Measurements from ENCODE around the gene LDLR. TPM values are rescaled to one million over a fixed set of nuclear protein-coding genes. Genes with fewer than 3 reads are reported as not detected.

LDLR gene
- total and polyA plus RNA-seq, 2 donors from 2014 or later = 17.6 to 42.4 TPM

- FAIRE-seq = no peak
- peaks cover 5 to 17% (median 13%) of the 10 kb centered on the region in 3 donors for H3K4me1 ChIP-seq (ENCODE audit: control insufficient read depth in 2 of 3, insufficient read depth in 2 of 3, low read depth in 1 of 3, low read length in 3 of 3)
- TF ChIP-seq, protein P1, sequence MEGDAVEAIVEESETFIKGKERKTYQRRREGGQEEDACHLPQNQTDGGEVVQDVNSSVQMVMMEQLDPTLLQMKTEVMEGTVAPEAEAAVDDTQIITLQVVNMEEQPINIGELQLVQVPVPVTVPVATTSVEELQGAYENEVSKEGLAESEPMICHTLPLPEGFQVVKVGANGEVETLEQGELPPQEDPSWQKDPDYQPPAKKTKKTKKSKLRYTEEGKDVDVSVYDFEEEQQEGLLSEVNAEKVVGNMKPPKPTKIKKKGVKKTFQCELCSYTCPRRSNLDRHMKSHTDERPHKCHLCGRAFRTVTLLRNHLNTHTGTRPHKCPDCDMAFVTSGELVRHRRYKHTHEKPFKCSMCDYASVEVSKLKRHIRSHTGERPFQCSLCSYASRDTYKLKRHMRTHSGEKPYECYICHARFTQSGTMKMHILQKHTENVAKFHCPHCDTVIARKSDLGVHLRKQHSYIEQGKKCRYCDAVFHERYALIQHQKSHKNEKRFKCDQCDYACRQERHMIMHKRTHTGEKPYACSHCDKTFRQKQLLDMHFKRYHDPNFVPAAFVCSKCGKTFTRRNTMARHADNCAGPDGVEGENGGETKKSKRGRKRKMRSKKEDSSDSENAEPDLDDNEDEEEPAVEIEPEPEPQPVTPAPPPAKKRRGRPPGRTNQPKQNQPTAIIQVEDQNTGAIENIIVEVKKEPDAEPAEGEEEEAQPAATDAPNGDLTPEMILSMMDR (IDR thresholded peaks at IDR 0.05; ENCODE audit: borderline replicate concordance, extremely low read depth, insufficient read depth) = no peak
These were observed 2.5 kb downstream of the LDLR start for GRCh38 chr19:11091703-11092153.

GRCh38 chr19:11092181-11092538 lies 2.9 kb downstream of the LDLR start:
- FAIRE-seq = no peak

More at GRCh38 chr19:11091703-11092153, 2.5 kb downstream of the LDLR start:
- H3K9me3 ChIP-seq (ENCODE audit: control insufficient read depth in 2 of 3, insufficient read depth in 1 of 3, low read length in 3 of 3) = no peaks in the 10 kb centered on the region
- H3K4me3 ChIP-seq (ENCODE audit: low read length in 3 of 3) = peak overlapping the region; percentile 12 to 82 (median 57)
- peak in 3 of 5 donors; percentile 26 to 76 (median 55) for DNase-seq
- H3K27me3 ChIP-seq (ENCODE audit: control insufficient read depth, insufficient read depth, low read length) = no peaks in the 10 kb centered on the region
- intact Hi-C loops (cut with DNase I) = no loop called here
- peak overlapping the region; percentile 99 for H3K27ac ChIP-seq (ENCODE audit: low read depth in 2 of 2, low read length in 2 of 2)
- H3K36me3 ChIP-seq (ENCODE audit: control insufficient read depth in 2 of 3, insufficient read depth in 3 of 3, low read length in 3 of 3) = no peaks in the 10 kb centered on the region
- H3K9ac ChIP-seq (ENCODE audit: low read length in 3 of 3) = peak overlapping the region in 2 of 3 donors; percentile 63 to 99

GRCh38 chr19:11093689-11094238 lies 4.5 kb downstream of the LDLR start:
- DNase-seq = no peak
- peak overlapping the region; percentile 57 to 64 for H3K27ac ChIP-seq (ENCODE audit: low read depth in 2 of 2, low read length in 2 of 2)
- H3K4me1 ChIP-seq (ENCODE audit: control insufficient read depth in 2 of 3, insufficient read depth in 2 of 3, low read depth in 1 of 3, low read length in 3 of 3) = peaks cover 5 to 13% (median 11%) of the 10 kb centered on the region in 3 donors

More at GRCh38 chr19:11092181-11092538, 2.9 kb downstream of the LDLR start:
- DNase-seq = peak in 1 of 5 donors; percentile 31
- Histone ChIP-seq H3K27me3 (ENCODE audit: control insufficient read depth, insufficient read depth, low read length) (no peaks in the 10 kb centered on the region), H3K9ac (ENCODE audit: low read length in 3 of 3) (no peak overlapping the region), H3K27ac (ENCODE audit: low read depth in 2 of 2, low read length in 2 of 2) (peak overlapping the region; percentile 99), H3K4me1 (ENCODE audit: control insufficient read depth in 2 of 3, insufficient read depth in 2 of 3, low read depth in 1 of 3, low read length in 3 of 3) (peaks cover 5 to 17% (median 13%) of the 10 kb centered on the region in 3 donors), H3K9me3 (ENCODE audit: control insufficient read depth in 2 of 3, insufficient read depth in 1 of 3, low read length in 3 of 3) (no peaks in the 10 kb centered on the region), H3K4me3 (ENCODE audit: low read length in 3 of 3) (peak overlapping the region in 1 of 3 donors; percentile 57), H3K36me3 (ENCODE audit: control insufficient read depth in 2 of 3, insufficient read depth in 3 of 3, low read length in 3 of 3) (no peaks in the 10 kb centered on the region)
- intact Hi-C loops (cut with DNase I) = no loop called here
- TF ChIP-seq, protein P1 (IDR thresholded peaks at IDR 0.05; ENCODE audit: borderline replicate concordance, extremely low read depth, insufficient read depth) = no peak

More at GRCh38 chr19:11093689-11094238, 4.5 kb downstream of the LDLR start:
- H3K36me3 ChIP-seq (ENCODE audit: control insufficient read depth in 2 of 3, insufficient read depth in 3 of 3, low read length in 3 of 3) = no peaks in the 10 kb centered on the region
- FAIRE-seq = no peak
- no peak overlapping the region for H3K9ac ChIP-seq (ENCODE audit: low read length in 3 of 3)
- TF ChIP-seq, protein P1 (IDR thresholded peaks at IDR 0.05; ENCODE audit: borderline replicate concordance, extremely low read depth, insufficient read depth) = no peak
- no peak overlapping the region for H3K4me3 ChIP-seq (ENCODE audit: low read length in 3 of 3)
- intact Hi-C loops (cut with DNase I) = no loop called here
- H3K27me3 ChIP-seq (ENCODE audit: control insufficient read depth, insufficient read depth, low read length) = no peaks in the 10 kb centered on the region
- no peaks in the 10 kb centered on the region for H3K9me3 ChIP-seq (ENCODE audit: control insufficient read depth in 2 of 3, insufficient read depth in 1 of 3, low read length in 3 of 3)
